ENCODE data around the gene BEST3.
"Not testable (repeated sequence)": the region's sequence is repeated elsewhere in the genome, so short reads cannot be mapped to it uniquely, and the experiment has no call there.

Gene BEST3

DNA sequence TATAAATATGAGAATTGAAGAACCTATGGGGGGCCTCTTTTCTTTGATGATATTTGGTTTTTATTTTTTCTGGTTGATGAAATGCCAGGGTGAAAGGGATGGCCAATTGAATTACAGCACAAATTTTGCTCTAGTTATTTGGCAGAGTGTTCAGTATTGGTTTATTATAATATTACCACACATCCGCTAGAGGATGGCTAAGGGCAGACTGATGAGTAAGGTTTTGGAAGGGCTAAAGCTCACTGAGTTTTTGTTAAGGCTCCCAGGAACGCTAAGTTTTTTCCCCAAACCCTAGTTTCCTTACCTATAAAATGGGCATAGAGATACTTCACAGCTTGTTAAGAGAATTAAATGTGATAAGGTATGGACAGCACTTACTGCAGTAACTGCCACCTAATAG, 54.1 kb downstream of the BEST3 start:
- FAIRE-seq = no peak

DNA sequence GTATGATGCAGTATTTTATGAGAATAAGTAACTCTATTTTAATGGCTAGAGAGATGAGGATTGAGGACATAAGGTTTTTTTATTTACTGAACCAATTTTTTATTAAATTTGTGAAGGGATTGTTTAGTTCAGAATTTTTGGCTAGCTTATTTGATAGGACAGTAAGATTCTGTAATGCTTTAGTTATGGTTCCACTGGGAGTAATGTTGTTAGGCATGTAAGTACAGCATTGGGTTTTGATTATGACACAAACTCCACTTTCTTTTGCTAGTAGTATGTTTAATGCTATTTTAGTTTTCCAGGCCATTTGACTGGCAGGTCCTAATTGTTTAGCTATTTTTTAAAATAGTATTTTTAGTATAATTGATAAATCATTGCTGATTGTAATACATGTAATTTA, 54.6 kb downstream of the BEST3 start:
- FAIRE-seq = no peak

- no peak for FAIRE-seq
Observed at GRCh38 chr12:69642531-69642930, 56.6 kb downstream of the BEST3 start.

- no peak for FAIRE-seq
Observed at GRCh38 chr12:69641546-69641945, 57.6 kb downstream of the BEST3 start.

- no peak for FAIRE-seq
Observed at GRCh38 chr12:69639400-69640016, 59.6 kb downstream of the BEST3 start.

DNA sequence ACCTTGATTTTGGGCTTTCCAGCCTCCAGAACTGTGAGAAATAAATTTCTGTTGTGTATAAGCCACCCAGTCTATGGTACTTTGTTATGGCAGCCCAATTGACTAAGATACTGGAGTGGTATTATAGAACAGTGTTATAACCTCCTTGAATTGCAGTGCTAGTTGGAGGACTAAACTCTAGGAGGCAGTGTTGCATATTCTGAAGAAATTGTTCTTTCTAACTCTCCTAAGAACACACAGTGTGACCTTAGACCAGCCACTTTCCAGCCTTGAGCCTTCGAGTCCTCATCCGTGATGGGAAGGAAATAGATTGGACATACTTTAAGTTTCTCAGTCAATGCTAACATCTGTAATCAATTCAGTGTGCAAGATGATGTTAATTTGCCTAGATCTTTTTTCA, 66.0 kb downstream of the BEST3 start:
- FAIRE-seq = no peak

GRCh38 chr12:69630191-69630590, 68.9 kb downstream of the BEST3 start:
- FAIRE-seq = no peak

DNA sequence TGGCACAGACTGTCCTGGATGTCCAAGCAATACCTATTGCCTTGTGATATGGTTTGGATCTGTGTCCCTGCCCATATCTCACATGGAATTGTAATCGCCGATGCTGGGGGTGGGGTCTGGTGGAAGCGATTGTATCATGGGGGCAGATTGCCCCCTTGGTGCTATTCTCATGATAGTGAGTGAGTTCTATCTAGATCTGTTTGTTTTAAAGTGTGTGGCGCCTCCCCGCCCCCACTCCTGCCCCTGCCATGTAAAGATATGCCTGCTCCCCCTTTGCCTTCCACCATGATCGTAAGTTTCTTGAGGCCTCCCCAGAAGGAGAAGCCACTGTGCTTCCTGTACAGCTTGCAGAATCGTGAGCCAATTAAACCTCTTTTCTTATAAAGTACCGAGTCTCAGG, 71.6 kb downstream of the BEST3 start:
- no peak for FAIRE-seq

DNA sequence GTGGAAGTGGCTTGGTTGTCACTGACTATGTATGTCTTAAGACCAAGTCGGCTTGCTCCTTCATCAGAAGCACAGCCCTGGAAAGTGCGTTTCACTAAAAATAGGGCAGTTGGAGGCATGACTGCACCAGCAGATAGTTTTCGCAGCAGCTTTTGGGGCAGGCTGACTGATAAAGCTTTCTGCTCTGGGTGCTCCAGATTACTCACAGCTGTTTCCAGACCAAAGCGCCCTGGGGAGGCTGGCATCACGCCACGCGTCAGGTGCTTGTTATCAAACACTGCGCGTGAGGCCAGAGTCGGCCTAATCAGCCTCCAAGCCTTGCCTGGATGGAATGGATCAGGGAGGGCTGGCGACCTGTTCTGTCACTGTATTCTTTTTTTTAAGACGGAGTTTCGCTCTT, 75.1 kb downstream of the BEST3 start:
- no peak for FAIRE-seq

- FAIRE-seq = no peak
Observed at GRCh38 chr12:69621551-69621950, 77.6 kb downstream of the BEST3 start.

DNA sequence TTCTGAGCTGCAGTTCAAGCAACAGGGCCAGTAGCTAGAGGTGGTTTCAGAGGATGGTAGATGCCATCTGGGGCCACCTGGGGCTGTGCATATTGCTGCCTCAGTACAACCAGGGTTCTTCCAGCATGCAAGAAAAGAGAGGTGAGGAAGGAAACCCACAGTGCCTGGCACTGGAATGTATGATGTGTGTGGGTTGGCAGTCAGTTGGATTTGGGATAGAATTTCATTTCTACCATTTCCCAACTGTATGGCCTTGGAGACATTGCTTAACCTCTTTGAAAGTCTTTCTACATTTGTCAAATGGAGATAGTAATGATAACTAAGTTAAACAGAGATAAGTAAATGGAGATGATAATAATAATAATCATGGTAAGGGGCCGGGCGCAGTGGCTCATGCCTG, 78.2 kb downstream of the BEST3 start:
- FAIRE-seq = no peak

DNA sequence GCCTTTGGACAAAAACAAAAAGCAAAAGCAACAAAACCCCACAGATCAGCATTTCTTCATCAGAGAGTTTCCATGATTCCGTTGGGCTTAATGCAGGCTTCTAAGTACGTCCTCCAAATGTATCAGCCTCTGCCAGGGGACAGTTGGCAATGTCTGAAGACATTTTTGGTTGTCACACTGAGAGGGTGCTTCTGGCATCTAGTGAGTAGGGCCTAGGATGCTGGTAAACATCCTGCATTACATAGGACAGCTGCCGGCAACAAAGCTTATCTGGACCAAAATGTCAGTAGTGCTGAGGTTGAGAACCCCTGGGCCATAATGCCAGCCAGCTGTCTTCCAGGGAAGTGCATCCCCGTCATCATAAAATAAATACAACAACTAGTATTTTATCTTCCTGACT, 79.0 kb downstream of the BEST3 start:
- FAIRE-seq = no peak

DNA sequence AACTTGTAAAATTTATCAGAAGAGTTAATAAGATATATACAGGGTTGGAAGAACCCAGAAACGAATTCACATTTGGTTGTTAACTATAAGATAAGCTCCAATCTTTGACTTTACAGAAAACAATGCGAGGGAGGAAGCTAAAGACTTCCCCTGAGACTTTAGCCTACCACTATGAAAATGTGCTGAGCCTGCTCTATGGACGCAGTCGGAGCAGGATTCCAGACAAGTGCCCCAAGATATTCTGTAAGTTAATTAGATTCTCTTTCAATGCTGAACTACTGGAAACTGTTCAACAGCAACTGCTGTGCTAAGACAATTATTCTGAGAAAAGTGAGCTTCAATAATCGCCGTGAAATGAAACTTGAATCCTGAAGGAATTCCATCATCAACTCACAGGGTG, 80.1 kb downstream of the BEST3 start:
- no peak for FAIRE-seq

DNA sequence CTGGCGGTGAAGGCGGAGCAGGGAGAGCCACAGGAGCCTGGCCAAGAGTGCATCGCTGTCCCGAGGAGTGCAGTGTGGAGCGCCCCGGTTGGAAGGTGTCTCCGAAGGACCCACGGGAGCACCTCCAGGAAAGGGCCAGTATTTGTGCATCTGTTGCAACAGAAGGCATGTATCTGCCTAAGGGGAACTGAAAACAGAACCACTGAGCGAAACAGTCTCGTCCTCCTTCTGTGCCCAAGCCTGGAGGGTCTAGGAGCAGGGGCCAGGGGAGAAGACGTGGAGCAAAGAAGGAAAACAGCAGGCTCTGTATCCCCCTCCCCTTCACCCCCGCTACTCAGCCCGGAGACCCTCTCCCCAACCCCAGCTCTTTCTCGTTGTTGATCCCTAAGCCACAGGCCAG, 83.1 kb downstream of the BEST3 start:
- FAIRE-seq = no peak

GRCh38 chr12:69613351-69613750, 85.8 kb downstream of the BEST3 start:
- FAIRE-seq = no peak

- no peak for FAIRE-seq
Observed at GRCh38 chr12:69610729-69611128, 88.4 kb downstream of the BEST3 start, which contains the start of gene LRRC10. TSS of gene LRRC10 (minus strand) at chr12:69610907. CDS start at chr12:69610838, 69 bp downstream.

DNA sequence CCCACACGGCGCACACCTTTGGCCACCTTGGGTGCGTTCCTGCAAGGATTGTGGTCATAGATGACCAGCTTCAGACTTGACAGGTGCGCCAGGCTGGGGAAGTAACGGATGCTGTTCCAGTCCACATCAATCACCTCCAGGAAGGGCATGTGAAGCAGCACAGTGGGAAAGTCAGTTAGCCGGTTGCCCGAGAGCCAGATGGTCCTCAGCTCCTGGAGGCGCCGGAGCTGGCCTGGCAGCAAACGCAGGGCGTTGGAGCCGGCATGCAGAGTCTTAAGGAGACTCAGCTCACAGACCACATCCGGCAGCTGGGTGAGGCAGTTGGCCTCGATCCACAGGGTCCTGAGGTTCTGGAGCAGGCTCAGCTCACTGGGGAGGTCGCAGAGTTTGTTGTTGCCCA, 89.0 kb downstream of the BEST3 start:
- no peak for FAIRE-seq

- FAIRE-seq = no peak
Observed at GRCh38 chr12:69608114-69608513, 91.0 kb downstream of the BEST3 start.

GRCh38 chr12:69604275-69604674, 94.8 kb downstream of the BEST3 start:
- not testable (repeated sequence) for FAIRE-seq
